ENCODE data around the gene TFCP2L1. TPM values are rescaled to one million over a fixed set of nuclear protein-coding genes. Genes with fewer than 3 reads are reported as not detected.

TFCP2L1 gene
- total and polyA plus RNA-seq, 10 donors: 0.15 to 8.9 (median 2.7) TPM

- no peak overlapping the region for H3K4me3 ChIP-seq
- DNase-seq: peak; percentile 5
- TF ChIP-seq POLR2AphosphoS5 (IDR thresholded peaks at IDR 0.05): no peak
- no peak for TF ChIP-seq CTCF (IDR thresholded peaks at IDR 0.05 in 8 of 11, conservative IDR thresholded peaks at IDR 0.05 in 3 of 11)
- no peak for TF ChIP-seq POLR2A (IDR thresholded peaks at IDR 0.05)
- intact Hi-C loops (cut with DNase I; ENCODE audit: low total_unique reads): no loop called here
- no peaks in the 10 kb centered on the region for H3K9me3 ChIP-seq
- H3K4me1 ChIP-seq: no peaks in the 10 kb centered on the region
- H3K27ac ChIP-seq: no peak overlapping the region
- 59 to 95% (median 81%) methylated on average over 3 of the region's 3 CpGs for WGBS, 5 donors
- peaks cover 0 to 47% (median 0%) of the 10 kb centered on the region in 6 donors for H3K36me3 ChIP-seq
- peaks cover 0 to 4% (median 0%) of the 10 kb centered on the region in 7 donors for H3K27me3 ChIP-seq (replicated peaks in 1 of 7)
Observed at GRCh38 chr2:121241466-121241865, 43.5 kb downstream of the TFCP2L1 start.

- H3K36me3 ChIP-seq: peaks cover 0 to 46% (median 0%) of the 10 kb centered on the region in 6 donors
- WGBS, 5 donors: 75 to 86% (median 78%) methylated on average over 5 to 6 of the region's 6 CpGs
- intact Hi-C loops (cut with DNase I; ENCODE audit: low total_unique reads): no loop called here
- H3K4me3 ChIP-seq: no peak overlapping the region
- TF ChIP-seq POLR2AphosphoS5 (IDR thresholded peaks at IDR 0.05) (no peak), CTCF (IDR thresholded peaks at IDR 0.05 in 8 of 11, conservative IDR thresholded peaks at IDR 0.05 in 3 of 11) (no peak), POLR2A (IDR thresholded peaks at IDR 0.05) (no peak)
- H3K27ac ChIP-seq: no peak overlapping the region
- peaks cover 0 to 4% (median 0%) of the 10 kb centered on the region in 7 donors for H3K27me3 ChIP-seq (replicated peaks in 1 of 7)
- peak; percentile 64 for DNase-seq
- H3K4me1 ChIP-seq: no peaks in the 10 kb centered on the region
- no peaks in the 10 kb centered on the region for H3K9me3 ChIP-seq
Observed at GRCh38 chr2:121240436-121240835, 44.6 kb downstream of the TFCP2L1 start.

GRCh38 chr2:121239969-121240368 lies 45.0 kb downstream of the TFCP2L1 start:
- no peak for DNase-seq
- Histone ChIP-seq H3K4me3 (no peak overlapping the region), H3K27ac (no peak overlapping the region), H3K4me1 (no peaks in the 10 kb centered on the region), H3K9me3 (no peaks in the 10 kb centered on the region), H3K36me3 (peaks cover 0 to 47% (median 0%) of the 10 kb centered on the region in 6 donors), H3K27me3 (replicated peaks in 1 of 7) (peaks cover 0 to 4% (median 0%) of the 10 kb centered on the region in 7 donors)
- intact Hi-C loops (cut with DNase I; ENCODE audit: low total_unique reads): no loop called here
- 72 to 84% (median 74%) methylated on average over 5 of the region's 5 CpGs for WGBS, 5 donors
- TF ChIP-seq CTCF (IDR thresholded peaks at IDR 0.05 in 8 of 11, conservative IDR thresholded peaks at IDR 0.05 in 3 of 11) (no peak), POLR2A (IDR thresholded peaks at IDR 0.05) (no peak), POLR2AphosphoS5 (IDR thresholded peaks at IDR 0.05) (no peak)

GRCh38 chr2:121239471-121239870 lies 45.5 kb downstream of the TFCP2L1 start:
- WGBS, 5 donors: 87 to 94% (median 93%) methylated on average over 15 of the region's 15 CpGs
- H3K27me3 ChIP-seq (replicated peaks in 1 of 7): peaks cover 0 to 4% (median 0%) of the 10 kb centered on the region in 7 donors
- no peak overlapping the region for H3K4me3 ChIP-seq
- H3K9me3 ChIP-seq: no peaks in the 10 kb centered on the region
- TF ChIP-seq POLR2AphosphoS5 (IDR thresholded peaks at IDR 0.05) (no peak), CTCF (IDR thresholded peaks at IDR 0.05 in 8 of 11, conservative IDR thresholded peaks at IDR 0.05 in 3 of 11) (no peak), POLR2A (IDR thresholded peaks at IDR 0.05) (no peak)
- no peaks in the 10 kb centered on the region for H3K4me1 ChIP-seq
- H3K36me3 ChIP-seq: peaks cover 0 to 48% (median 0%) of the 10 kb centered on the region in 6 donors
- DNase-seq: peak; percentile 70
- intact Hi-C loops (cut with DNase I; ENCODE audit: low total_unique reads): no loop called here
- no peak overlapping the region for H3K27ac ChIP-seq

All from spleen (tissue), 11 donors.